Glutamatergic neuron (in vitro differentiated cells): Measurements from ENCODE around the gene NF1. TPM values are rescaled to one million over a fixed set of nuclear protein-coding genes. Genes with fewer than 3 reads are reported as not detected.

ENCODE experiments used
- DNase-seq: peaks from one replicate; pipeline ENCODE4 v3.0.0; 2022
- H3K27ac Mint-ChIP-seq: one replicate; pipeline ENCODE4 v1.8.0; 2020; ENCODE audit warnings: mild to moderate bottlenecking, mixed read lengths, inconsistent platforms; ENCODE audit not compliant: unreplicated experiment
- H3K27me3 Mint-ChIP-seq: one replicate; pipeline ENCODE4 v1.8.0; 2020; ENCODE audit warnings: mild to moderate bottlenecking, moderate library complexity, mixed read lengths, inconsistent platforms; ENCODE audit not compliant: unreplicated experiment
- H3K36me3 Mint-ChIP-seq: one replicate; pipeline ENCODE4 v1.8.0; 2020; ENCODE audit warnings: mild to moderate bottlenecking, mixed read lengths, inconsistent platforms; ENCODE audit not compliant: unreplicated experiment
- H3K4me1 Mint-ChIP-seq: one replicate; pipeline ENCODE4 v1.8.0; 2020; ENCODE audit warnings: mild to moderate bottlenecking, low read depth, mixed read lengths, inconsistent platforms; ENCODE audit not compliant: unreplicated experiment
- H3K4me3 Mint-ChIP-seq: one replicate; pipeline ENCODE4 v1.8.0; 2020; ENCODE audit warnings: mild to moderate bottlenecking, mixed read lengths, inconsistent platforms; ENCODE audit not compliant: unreplicated experiment
- H3K9me3 Mint-ChIP-seq: one replicate; pipeline ENCODE4 v1.8.0; 2020; ENCODE audit warnings: mild to moderate bottlenecking, moderate library complexity, mixed read lengths, inconsistent platforms; ENCODE audit not compliant: unreplicated experiment
- CTCF ChIP-seq: fragments of 200-600 bp; sonication (generic); IDR thresholded peaks from one replicate; pipeline ENCODE4 v1.5.0; 2021; ENCODE audit not compliant: partially characterized antibody, unreplicated experiment
- total RNA-seq: library from RNA; stranded (reverse); fragmentation: NEBNext Ultra II Directional; extraction: Animal tissue kit (Norgen Biotek cat#: 25700); gene quantifications from one replicate; pipeline ENCODE4 v1.2.1, GENCODE V29; 2021; ENCODE audit not compliant: unreplicated experiment

The NF1 gene
- total RNA-seq, 1 donor from 2014 or later = 87.6 TPM

GRCh38 chr17:31349454-31349853, 254.7 kb downstream of the NF1 start:
- TF ChIP-seq CTCF = no peak
- H3K9me3 Mint-ChIP-seq = no peaks in the 10 kb centered on the region
- no peaks in the 10 kb centered on the region for H3K4me1 Mint-ChIP-seq

GRCh38 chr17:31355935-31356334, 261.2 kb downstream of the NF1 start:
- H3K36me3 Mint-ChIP-seq = no peaks in the 10 kb centered on the region
- H3K4me3 Mint-ChIP-seq = no peak overlapping the region
- peaks cover 1% of the 10 kb centered on the region for H3K4me1 Mint-ChIP-seq
- no peak for TF ChIP-seq CTCF
- H3K9me3 Mint-ChIP-seq = no peaks in the 10 kb centered on the region
- H3K27me3 Mint-ChIP-seq = no peaks in the 10 kb centered on the region
- no peak for DNase-seq
- H3K27ac Mint-ChIP-seq = no peak overlapping the region

More at GRCh38 chr17:31349454-31349853, 254.7 kb downstream of the NF1 start:
- H3K27me3 Mint-ChIP-seq = no peaks in the 10 kb centered on the region
- no peak overlapping the region for H3K27ac Mint-ChIP-seq
- no peak overlapping the region for H3K4me3 Mint-ChIP-seq
- no peaks in the 10 kb centered on the region for H3K36me3 Mint-ChIP-seq
- no peak for DNase-seq

- Mint-ChIP-seq H3K4me3 (no peak overlapping the region), H3K9me3 (no peaks in the 10 kb centered on the region), H3K36me3 (no peaks in the 10 kb centered on the region)
Observed at GRCh38 chr17:31357091-31357490, 262.3 kb downstream of the NF1 start.

GRCh38 chr17:31357839-31358394, 263.1 kb downstream of the NF1 start:
- Mint-ChIP-seq H3K27ac (no peak overlapping the region), H3K27me3 (no peaks in the 10 kb centered on the region), H3K9me3 (no peaks in the 10 kb centered on the region), H3K36me3 (no peaks in the 10 kb centered on the region), H3K4me1 (peaks cover 1% of the 10 kb centered on the region), H3K4me3 (no peak overlapping the region)
- no peak for DNase-seq
- TF ChIP-seq CTCF = no peak

More at GRCh38 chr17:31357091-31357490, 262.3 kb downstream of the NF1 start:
- Mint-ChIP-seq H3K27me3 (no peaks in the 10 kb centered on the region), H3K27ac (no peak overlapping the region), H3K4me1 (peaks cover 1% of the 10 kb centered on the region)
- no peak for DNase-seq
- no peak for TF ChIP-seq CTCF

GRCh38 chr17:31364012-31364411, 269.2 kb downstream of the NF1 start:
- Mint-ChIP-seq H3K27ac (no peak overlapping the region), H3K27me3 (no peaks in the 10 kb centered on the region)
- no peak for TF ChIP-seq CTCF

More at GRCh38 chr17:31364012-31364411, 269.2 kb downstream of the NF1 start:
- Mint-ChIP-seq H3K4me1 (no peaks in the 10 kb centered on the region), H3K4me3 (no peak overlapping the region), H3K9me3 (no peaks in the 10 kb centered on the region), H3K36me3 (no peaks in the 10 kb centered on the region)
- DNase-seq = no peak
